ENCODE measurements around the gene NUP58.

NUP58 gene

DNA sequence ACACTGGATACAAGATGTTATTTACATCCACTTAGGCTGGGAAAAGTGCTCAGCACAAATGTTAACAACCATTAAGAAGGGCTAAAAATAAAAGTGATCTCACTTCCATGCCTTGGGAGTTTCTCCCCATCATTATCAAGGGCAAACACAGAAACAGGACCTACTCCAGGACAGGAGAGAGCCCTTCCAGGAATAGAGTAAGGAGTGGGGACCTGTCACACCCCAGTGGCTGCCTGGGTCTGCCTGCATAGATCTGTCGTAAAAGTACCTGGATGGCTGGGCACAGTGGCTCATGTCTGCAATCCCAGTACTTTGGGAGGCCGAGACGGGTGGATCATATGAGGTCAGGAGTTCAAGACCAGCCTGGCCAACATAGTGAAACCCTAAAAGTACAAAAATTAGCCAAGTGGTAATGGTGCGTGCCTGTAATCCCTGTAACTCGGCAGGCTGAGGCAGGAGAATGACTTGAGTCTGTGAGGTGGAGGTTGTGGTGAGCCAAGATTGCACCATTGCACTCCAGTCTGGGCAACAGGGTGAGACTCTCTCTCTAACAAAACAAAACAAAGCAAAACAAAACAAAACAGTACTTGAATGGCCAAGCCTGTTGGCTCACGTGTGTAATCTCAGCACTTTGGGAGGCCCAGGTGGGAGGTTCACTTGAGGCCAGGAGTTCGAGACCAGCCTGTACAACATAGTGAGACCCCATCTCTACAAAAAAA lies 76.0 kb downstream of the NUP58 start:
- no peak for DNase-seq (ENCODE audit: low read depth)

DNA sequence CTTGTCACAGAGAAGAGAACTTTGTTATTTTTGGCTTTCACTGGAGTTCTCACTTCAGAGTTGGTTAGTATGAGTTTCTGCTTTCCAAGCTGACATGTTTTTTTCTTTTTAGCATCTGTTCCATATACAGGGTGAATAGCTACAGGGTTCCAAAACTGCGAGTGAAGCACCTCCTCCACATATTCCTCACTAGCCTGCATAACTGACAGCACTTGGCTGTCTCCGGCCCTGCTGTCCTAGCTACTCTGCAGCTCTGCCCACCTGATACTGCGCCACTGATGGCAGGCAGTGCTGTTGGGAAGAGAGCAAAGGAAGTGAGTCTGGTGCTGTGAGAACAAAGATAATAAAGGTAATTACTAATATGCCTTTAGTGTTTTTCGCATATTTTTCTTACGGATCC lies 77.1 kb downstream of the NUP58 start:
- no peak for DNase-seq (ENCODE audit: low read depth)

DNA sequence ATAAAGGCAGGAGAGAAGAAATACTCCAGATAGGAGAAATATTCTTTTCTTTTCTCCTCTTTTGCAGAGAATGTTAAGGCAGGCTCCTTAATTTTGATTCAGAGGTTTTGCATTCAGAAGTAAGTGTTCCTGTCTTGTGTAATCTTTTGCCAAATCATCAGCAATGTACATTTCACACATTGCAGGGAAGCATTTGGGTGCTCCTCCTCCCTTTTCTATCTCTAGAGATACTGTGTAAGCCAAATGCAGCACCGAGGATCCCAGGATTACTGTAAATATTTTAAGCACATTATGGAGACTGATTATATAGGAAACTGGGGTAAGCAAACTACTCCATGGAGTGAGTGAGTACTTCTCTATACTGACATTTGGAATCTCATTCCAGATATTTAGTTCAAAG lies 77.6 kb downstream of the NUP58 start:
- no peak for DNase-seq (ENCODE audit: low read depth)

DNA sequence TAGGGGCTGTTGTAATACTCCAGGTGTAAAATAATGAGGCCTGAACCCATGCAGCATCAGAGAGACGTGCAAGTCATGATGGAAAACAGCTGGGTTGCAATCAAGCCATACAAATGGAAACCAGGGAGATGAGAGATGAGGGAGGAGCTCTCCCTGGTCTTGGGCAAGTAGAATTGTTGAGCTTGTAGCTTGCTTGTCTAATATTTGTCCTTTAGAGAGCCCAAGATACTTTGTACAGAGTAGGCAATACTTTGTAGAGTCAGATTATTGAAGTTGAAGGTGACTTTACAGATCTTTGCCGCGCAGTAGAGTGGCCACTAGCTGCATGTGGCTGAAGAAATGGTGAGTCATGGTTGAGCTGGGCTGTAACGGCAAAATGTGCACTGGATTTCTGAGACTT lies 78.7 kb downstream of the NUP58 start:
- DNase-seq (ENCODE audit: low read depth) = no peak

DNA sequence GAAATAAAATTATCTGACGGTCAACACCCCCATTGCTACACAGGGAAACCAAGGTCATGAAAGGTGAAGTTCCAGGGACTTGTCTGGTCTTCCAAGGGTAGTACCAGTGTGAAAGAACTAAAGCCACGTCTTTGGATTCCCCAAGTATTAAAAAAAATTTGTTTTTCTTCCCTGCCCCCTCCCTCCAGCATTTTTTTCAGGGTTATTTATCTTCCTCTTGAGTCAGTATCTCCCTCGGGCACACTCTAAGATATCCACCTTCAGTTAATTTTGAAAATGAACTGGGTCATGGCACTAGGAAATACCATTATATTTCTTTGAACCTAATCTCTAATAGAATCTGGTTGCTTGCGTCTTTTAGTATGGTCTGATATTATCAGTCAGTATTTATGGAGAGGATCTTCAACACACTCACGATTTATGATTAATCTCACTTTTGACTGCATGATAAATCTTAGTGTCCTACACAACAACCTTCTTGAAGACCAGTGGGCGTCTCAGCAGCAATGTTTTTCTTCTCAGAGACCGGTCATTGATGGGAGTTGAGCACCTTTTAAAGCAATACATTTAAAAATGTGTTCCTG lies 79.4 kb downstream of the NUP58 start:
- DNase-seq (ENCODE audit: low read depth) = no peak

DNA sequence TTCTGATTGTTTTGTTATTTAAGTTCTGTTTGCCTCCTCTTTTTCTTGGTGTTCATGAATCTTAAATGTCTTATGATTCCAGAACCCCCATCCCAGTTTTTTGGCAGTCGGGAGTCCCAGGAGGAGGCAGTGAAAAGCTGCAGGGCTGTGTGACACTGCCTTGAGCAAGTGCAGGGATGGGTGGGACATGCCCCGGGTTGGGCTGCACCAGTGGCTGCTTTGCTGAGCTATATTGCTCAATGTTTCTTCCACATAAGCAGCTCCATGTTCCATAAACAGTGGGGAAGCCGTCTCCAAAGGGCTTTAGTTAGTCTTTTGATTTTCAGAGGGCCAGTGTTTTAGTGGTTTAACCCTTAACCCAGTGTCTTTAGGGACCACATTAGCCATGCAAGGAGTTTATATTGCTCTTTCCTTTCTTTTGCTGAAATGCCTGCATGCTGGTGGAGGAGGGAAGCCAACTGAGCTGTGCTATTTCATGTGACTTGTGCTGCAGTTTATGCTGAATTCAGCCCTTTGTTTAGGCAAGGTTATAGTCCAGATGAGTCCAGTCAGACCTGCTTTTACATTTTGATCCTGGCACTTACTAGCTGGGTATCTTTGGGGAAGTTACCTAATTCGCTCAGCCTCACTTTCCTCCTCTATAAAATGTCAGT lies 83.5 kb downstream of the NUP58 start:
- no peak for DNase-seq (ENCODE audit: low read depth)

DNA sequence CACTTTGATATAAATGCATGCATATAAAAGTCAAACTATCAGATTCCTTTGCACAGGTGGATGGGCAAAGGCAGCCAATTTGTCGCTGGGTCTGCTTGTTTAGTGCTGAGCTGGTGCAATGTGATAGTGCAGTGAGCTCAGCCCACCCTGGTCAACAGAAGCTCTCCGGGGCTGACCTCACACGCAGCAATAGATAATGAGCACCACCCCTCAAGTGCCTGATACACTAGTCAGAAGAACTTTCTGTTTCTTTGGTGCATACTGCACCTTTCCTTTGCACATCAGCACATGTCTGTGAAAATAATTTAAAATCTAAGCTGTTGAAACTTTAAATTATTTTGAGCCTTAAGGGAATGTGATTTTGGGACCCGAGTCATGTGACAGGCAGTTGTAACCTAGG lies 90.5 kb downstream of the NUP58 start:
- DNase-seq (ENCODE audit: low read depth) = no peak

All from activated T-helper 9 cell treated with anti-CD3 and anti-CD28 coated beads, Interleukin-2, amount 50 U/mL, for 16 hours (primary cell).